Left lobe of liver (tissue), 2 donors: ENCODE results near the gene CDHR5. TPM values are rescaled to one million over a fixed set of nuclear protein-coding genes. Genes with fewer than 3 reads are reported as not detected.

Experiments
- ATAC-seq: fragments of 200-7000 bp; cut with Tn5 transposase; one replicate; pipeline ENCODE4 v1.9.1; 2020; ENCODE audit warnings: mild to moderate bottlenecking, moderate library complexity
- DNase-seq: peaks from one replicate; pipeline ENCODE4 v3.0.0-alpha.2; 2020; ENCODE audit warnings: low spot score
- total RNA-seq: library from RNA; stranded (reverse); gene quantifications from one replicate; pipeline ENCODE4 v1.2.1, GENCODE V29; 2021
- donor health status: DM: no; HTN: no; CAD: no; lungs with moderate emphysema.
- donor health status: DM: no; HTN: yes; CAD: no.

The CDHR5 gene
- total RNA-seq, 1 donor from 2014 or later, result 64.8 TPM

DNA sequence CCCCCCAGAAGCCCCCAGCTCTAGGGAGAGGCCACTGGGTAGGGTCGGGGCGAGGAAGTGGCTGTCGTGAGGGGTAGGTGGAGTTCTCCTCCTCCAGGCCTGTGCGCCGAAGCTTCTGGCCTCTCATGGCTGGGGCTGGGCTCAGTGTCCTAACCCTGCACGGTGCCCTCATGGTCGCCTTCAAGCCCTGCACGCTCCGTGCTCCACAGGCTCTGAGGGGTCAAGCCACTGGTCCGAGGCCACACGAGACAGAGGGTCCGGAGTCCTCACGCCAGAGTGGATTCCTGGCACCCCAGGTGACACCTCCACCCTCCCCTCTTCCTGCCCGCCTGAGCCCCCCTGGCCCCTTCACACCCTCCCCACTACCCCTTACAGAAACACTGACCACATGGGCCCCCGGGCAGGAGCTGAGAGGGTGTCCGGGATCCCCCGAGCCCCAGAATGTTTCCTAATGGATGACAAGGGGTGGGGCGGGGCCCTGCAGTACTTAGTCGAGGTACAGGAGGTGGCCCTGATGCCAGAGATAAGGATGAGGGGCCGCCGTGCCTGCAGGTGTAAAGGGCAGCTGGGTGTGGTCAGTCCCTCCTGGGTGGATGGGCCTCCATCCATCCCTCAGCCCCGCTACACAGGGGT is 997 bp upstream of the CDHR5 start:
- ATAC-seq, result no peak
- DNase-seq, result no peak

DNA sequence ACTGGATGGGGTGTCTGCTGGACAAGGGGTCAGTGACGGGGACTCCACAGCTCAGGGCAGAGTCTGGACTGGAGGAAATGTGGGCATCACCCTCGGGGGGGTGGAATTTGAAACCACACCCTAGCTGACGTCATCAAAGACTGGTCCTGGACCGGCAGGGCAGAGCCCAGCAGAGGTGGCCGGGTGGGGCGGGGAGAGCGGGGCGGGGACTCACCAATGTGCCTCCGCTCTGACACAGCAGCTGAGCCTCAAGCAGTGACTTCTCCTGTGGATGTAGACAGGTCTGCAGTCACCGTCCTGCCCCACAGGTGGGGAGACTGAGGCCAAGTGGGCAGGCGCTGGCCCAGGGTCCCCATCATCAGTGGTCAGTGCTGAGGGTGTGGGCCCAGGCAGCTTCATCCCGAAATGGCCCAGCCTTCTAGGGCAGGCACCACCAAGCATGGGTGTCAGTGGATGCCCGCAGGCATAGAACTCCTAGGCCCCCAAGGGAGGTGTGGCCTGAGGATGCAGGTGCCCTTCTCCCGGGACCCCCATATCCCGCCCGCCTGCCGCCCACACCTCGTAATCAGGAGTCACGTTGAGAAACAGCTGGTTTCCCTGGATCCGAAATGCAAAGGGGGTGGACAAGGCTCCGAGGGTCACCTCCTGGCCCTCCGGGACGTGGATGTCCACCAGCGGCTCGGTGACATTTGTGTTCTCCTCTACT is 603 bp downstream of the CDHR5 start:
- ATAC-seq (peak; percentile 79), DNase-seq (peak; percentile 77)

- DNase-seq, result no peak
- ATAC-seq, result no peak
Observed at GRCh38 chr11:623349-623869, 1.3 kb downstream of the CDHR5 start.

GRCh38 chr11:621838-622237 is 2.9 kb downstream of the CDHR5 start:
- no peak for DNase-seq
- no peak for ATAC-seq

DNA sequence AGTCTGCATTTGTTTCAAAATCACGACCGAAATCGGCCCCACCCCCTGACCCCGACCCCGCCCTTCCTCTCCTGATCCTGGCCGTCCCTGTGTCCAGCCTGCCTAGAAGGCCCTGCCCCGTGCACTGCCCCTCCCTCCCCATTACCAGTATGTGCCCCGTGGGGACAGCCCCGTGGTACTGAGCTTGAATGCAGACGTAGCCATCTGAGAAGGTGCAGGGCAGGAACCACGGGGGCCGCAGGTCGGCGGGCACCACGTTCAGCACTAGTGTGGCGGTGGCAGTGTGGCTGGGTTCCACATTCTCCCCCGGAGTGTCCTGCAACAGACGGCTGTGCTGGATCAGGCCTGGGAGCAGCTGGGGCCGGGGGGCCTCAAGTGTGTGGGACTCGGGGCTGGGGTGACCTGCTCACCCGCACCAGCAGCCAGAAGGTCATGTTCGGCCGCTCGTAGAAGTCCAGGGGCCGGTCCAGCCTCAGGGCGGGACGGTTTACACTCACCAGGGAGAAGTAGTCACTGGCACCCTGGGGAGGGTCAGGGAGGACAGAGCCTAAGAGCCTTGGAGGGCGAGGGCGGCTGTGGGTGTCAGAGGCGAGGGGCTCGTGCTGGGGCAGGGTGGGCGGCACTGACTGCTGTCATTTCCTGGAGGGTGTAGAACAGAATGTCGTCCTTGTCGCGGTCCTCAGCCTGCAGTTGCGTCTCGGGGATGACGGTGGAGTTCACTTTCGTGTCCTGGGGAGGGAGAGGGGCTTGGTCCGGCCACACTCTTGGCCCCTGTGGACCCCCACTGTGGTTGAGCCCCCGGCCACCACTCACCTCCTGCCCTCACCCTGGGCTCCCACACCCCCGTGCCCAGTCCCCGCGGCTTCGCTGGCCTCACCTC is 3.6 kb downstream of the CDHR5 start:
- ATAC-seq, result no peak
- no peak for DNase-seq

DNA sequence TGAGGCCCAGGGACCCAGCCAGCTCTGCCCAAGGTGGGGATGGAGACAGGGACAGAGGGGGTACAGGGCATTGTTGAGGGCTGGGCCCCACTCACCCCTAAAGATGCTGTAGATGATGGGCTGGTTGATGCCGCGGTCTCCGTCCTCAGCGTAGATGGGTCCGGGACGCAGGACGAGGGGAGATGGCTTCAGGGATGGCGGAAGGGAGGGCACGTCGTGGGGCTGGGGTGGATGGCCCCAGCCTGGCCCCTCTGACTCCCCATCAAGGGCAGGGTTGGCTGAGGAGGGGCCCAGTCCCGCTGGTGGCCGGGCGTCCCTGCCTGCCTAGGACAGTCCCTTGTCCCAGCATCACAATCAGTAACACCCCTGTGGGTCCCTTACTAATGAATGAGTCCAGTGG is 4.6 kb downstream of the CDHR5 start:
- DNase-seq (no peak), ATAC-seq (no peak)

DNA sequence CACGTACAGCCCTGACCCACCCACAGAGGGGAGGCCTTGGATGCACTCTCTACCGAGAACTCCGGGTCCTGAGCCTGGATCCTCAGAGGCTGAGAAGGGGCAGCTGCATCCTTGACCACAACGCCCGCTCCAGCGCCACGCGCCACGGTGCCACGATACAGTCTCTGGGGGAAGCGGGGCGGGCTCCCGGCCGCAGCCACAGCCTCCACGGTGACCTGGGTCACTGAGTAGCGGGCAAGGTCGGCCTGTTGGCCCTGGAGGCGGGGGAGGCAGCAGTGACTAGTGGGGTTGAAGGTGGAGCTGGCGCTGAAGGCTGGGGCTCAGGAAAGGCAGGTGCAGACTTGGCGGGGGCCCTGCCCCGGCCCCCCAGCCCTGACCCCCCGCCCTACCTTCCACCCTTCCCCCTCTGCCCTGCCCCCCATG is 5.1 kb downstream of the CDHR5 start:
- ATAC-seq (no peak), DNase-seq (peak; percentile 48)

- no peak for ATAC-seq
- DNase-seq, result no peak
Observed at GRCh38 chr11:618856-619627, 5.7 kb downstream of the CDHR5 start.

DNA sequence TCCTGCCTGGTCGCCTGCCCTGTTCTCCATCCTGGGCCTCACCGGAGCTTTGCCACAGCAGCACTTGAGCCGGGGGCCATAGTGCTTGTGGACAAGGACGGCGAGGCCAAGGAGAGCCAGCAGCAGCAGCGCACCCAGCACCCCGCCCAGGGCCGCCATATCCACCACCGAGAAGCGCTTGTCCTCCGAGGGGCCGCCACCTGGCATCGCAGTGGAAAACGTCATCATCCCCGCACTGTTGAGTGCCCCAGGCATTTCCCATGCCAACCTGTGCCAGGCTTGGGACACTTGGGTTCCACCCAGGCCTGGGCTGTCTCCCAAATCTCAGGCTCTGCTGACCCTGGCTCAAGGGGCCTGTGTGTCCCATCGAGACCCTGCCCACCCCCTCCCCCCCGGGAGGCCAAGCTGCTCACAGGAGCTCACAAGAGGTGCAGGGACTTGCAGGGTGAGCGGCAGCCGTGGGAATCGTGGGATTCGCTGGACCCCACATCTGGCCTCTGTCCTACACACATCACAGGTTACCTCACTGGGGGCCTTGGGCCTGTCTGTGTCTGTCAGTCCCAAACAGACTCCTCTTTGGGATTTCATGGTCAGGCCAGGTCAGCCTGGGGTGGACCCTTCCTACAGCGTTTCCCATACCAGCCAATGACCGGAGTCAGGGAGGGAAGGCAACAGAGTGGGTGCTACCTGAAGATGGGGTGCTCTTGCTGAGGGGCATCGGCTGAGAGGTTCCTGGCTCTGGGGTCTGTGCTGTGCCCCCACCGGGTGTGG is 6.7 kb downstream of the CDHR5 start:
- no peak for ATAC-seq
- DNase-seq, result peak; percentile 51

DNA sequence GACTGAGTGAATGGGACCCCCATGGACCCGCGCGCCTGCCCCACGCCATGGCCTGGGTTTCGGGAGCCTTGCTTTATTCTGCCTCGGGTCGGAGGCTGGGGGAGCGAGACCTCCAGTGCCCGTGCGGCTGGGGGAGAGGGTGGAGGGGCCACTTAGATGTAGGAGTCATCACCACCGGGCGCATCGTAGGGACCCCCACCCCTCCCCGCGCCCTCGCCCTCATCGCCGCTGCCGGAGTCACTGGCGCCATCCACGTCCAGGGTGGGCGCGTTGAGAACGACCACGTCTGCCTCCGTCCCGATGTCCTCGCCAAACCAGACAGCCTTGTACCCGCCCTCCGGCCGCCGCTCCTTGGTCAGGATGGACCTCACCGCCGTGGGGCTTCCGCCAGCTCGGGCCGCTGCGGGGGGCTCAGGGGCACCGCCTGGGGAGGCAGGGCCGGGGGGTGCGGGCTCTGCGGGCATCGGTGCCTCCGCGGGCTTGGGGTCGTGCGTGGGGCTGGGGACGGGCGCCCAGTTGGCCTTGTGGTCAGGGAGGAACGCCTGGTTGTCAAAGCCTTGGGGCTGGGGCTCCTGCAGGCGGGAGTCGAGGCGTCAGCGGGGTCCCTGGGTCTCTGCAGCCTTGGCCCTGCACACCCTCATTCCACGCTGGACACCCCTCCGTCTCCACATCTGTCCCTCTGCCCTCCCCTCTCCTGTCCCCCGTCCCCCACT is 7.4 kb downstream of the CDHR5 start:
- peak; percentile 52 for DNase-seq
- no peak for ATAC-seq

- DNase-seq (peak; percentile 59), ATAC-seq (no peak)
Observed at GRCh38 chr11:616320-617198, 8.2 kb downstream of the CDHR5 start.

DNA sequence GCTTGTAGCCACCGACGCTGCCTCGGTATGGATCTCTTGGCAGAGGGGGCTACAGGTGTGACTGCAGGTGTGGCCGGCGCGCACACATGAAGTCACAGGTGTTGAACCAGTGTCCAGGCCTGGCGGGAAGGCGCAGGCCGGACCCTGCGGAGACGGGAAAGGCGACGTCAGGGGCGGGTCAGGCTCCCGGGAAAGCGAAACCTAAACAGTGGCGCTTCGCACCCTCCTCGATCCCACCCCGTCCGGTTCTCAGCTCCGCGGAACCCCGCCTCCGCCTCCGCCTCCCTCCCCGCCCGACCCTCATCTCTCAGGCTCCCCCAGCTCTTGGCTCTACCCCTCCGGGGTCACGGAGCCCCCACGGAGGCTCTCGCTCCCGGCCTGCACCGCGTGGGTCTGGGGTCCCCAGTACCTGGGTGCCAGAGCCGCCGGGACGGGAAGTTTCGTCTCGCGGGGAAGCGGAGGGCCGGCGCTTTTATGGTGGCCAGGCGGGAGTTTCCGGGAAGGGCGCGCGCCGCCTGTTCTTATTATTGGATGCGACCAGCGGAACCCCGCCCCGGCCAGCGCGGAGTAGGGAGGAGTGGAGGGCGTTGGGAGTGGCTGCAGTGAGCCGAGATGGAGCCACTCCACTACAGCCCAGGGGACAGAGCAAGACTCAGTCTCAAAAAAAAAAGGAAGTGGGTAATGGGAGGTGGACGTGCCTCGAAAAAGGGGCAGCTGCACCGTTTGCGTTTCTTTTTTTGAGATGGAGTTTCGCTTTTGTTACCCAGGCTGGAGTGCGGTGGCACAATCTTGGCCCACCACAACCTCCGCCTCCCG is 9.0 kb downstream of the CDHR5 start, which contains the start of gene IRF7:
Gene IRF7, minus strand, starts transcription at position 447 of the 816 bp plus-strand sequence. CDS start 586 bp downstream, outside the sequence.
- peak; percentile 62 for ATAC-seq
- DNase-seq, result peak; percentile 95

- peak; percentile 93 for DNase-seq
- ATAC-seq, result peak; percentile 46
Observed at GRCh38 chr11:614623-615503, 9.9 kb downstream of the CDHR5 start.

- no peak for ATAC-seq
- no peak for DNase-seq
Observed at GRCh38 chr11:614021-614622, 10.6 kb downstream of the CDHR5 start.

- ATAC-seq, result peak; percentile 27
- DNase-seq, result peak; percentile 79
Observed at GRCh38 chr11:613369-613968, 11.3 kb downstream of the CDHR5 start.

DNA sequence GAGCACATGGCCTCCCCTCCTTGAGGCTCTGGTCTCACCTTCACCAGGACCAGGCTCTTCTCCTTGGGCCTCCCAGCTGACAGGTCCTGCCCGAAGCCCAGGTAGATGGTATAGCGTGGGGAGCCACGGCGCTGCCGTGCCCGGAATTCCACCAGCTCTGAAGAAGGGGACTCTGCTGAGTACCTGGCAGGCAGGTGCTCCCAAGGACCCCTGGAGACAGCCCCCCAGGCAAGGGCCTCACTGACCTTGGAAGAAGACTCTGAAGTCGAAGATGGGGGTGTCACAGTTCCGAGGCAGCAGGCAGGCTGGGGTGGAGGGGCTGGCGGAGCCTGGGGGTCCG is 11.8 kb downstream of the CDHR5 start:
- no peak for DNase-seq
- no peak for ATAC-seq
